Fibroblast of lung (primary cell): ENCODE results near the gene STON2. TPM values are rescaled to one million over a fixed set of nuclear protein-coding genes. Genes with fewer than 3 reads are reported as not detected.

Source experiments
- DNase-seq, 2 donors: peaks; one replicate each; pipeline versions ENCODE4 v3.0.0 to v3.0.0-alpha.2; 2010; ENCODE audit warnings: low read depth in 2 of 2
- H2AFZ ChIP-seq: 2 replicates; pipeline ENCODE4 v1.5.1; 2012; ENCODE audit warnings: low read length, control low read depth, inconsistent platforms
- H3K27ac ChIP-seq: 2 replicates; pipeline ENCODE4 v1.5.1; 2011; ENCODE audit warnings: low read length, control low read depth; ENCODE audit not compliant: insufficient read depth
- H3K27me3 ChIP-seq: 2 replicates; pipeline ENCODE4 v1.5.1; 2011; ENCODE audit warnings: mild to moderate bottlenecking, low read length; ENCODE audit not compliant: control insufficient read depth, insufficient read depth
- H3K36me3 ChIP-seq: 2 replicates; pipeline ENCODE4 v1.5.1; 2011; ENCODE audit warnings: low read length; ENCODE audit not compliant: control insufficient read depth, insufficient read depth
- H3K4me1 ChIP-seq: 2 replicates; pipeline ENCODE4 v1.5.1; 2011; ENCODE audit warnings: low read length; ENCODE audit not compliant: control insufficient read depth, insufficient read depth; ENCODE audit errors: extremely low read depth
- H3K4me2 ChIP-seq: 2 replicates; pipeline ENCODE4 v1.5.1; 2011; ENCODE audit warnings: low read length, control low read depth; ENCODE audit not compliant: insufficient read depth; ENCODE audit errors: extremely low read depth
- H3K4me3 ChIP-seq, 4 experiments: fragments of 200-600 bp in 1 of 4; sonication (generic) in 1 of 4; replicated peaks in 1 of 4; 2 replicates each; pipeline ENCODE4 v1.5.1; 2011 to 2016; ENCODE audit warnings: low read length in 4 of 4, low read depth in 3 of 4, mild to moderate bottlenecking in 3 of 4, control low read depth in 2 of 4, inconsistent platforms in 1 of 4, mixed read lengths in 1 of 4; ENCODE audit not compliant: insufficient read depth in 1 of 4; ENCODE audit errors: control extremely low read depth in 1 of 4
- H3K79me2 ChIP-seq: 2 replicates; pipeline ENCODE4 v1.5.1; 2012; ENCODE audit warnings: mild to moderate bottlenecking, low read length, inconsistent platforms; ENCODE audit not compliant: control insufficient read depth, insufficient read depth
- H3K9ac ChIP-seq: 2 replicates; pipeline ENCODE4 v1.5.1; 2011; ENCODE audit warnings: mild to moderate bottlenecking, low read length, control low read depth; ENCODE audit not compliant: insufficient read depth
- H3K9me3 ChIP-seq: 2 replicates; pipeline ENCODE4 v1.5.1; 2012; ENCODE audit warnings: low read depth, low read length; ENCODE audit not compliant: control insufficient read depth, insufficient read depth
- H4K20me1 ChIP-seq: 2 replicates; pipeline ENCODE4 v1.5.1; 2011; ENCODE audit warnings: low read length; ENCODE audit not compliant: control insufficient read depth, insufficient read depth; ENCODE audit errors: extremely low read depth
- EZH2 ChIP-seq: IDR thresholded peaks from 2 replicates; pipeline ENCODE4 v1.5.1; 2012; ENCODE audit warnings: low read length, control low read depth, mild to moderate bottlenecking; ENCODE audit errors: missing control alignments
- polyA plus RNA-seq, 2 donors: library from polyadenylated mRNA; depleted of rRNA in 1 of 2; stranded (reverse) in 1 of 2; unstranded in 1 of 2; fragments of >200 nt; gene quantifications; 2 replicates each; pipeline ENCODE4 v1.2.1, GENCODE V29; 2011 to 2012; ENCODE audit warnings: missing spikeins in 1 of 2
- total RNA-seq: library from RNA; depleted of rRNA; stranded (reverse); fragments of >200 nt; gene quantifications from 2 replicates; pipeline ENCODE4 v1.2.1, GENCODE V29; 2014
- TF ChIP-seq, protein P1 (sequence below), 2 donors: IDR thresholded peaks in 1 of 2; conservative IDR thresholded peaks in 1 of 2; 1 replicate in 1 of 2; 2 replicates in 1 of 2; pipeline ENCODE4 v1.5.1; 2011 to 2012; ENCODE audit warnings: low read length in 2 of 2, control low read depth in 1 of 2, inconsistent platforms in 1 of 2, low read depth in 1 of 2, mild to moderate bottlenecking in 1 of 2

The STON2 gene
- total and polyA plus RNA-seq, 2 donors (not counting 1 experiment from before 2014, with no cell fraction given): 1.5 to 52.5 TPM

DNA sequence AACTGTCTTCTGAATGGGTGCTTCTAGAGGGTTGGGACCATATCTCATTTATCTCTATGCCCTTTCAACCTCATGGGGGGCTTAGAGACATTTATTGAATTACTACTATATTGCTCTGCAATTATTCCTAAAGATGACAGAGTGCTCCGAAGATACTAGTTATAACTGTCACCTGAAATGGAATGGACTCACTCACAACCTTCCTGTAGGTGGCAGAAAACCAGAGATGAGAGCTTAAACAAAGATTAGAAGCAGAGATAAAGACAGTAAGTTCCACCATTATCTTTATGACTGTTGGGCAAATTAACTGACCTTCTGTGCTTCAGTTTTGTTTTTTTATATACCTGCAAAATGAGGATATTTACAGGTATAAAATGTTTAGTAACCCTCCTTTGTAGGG lies 147.8 kb downstream of the STON2 start:
- TF ChIP-seq, protein P1, sequence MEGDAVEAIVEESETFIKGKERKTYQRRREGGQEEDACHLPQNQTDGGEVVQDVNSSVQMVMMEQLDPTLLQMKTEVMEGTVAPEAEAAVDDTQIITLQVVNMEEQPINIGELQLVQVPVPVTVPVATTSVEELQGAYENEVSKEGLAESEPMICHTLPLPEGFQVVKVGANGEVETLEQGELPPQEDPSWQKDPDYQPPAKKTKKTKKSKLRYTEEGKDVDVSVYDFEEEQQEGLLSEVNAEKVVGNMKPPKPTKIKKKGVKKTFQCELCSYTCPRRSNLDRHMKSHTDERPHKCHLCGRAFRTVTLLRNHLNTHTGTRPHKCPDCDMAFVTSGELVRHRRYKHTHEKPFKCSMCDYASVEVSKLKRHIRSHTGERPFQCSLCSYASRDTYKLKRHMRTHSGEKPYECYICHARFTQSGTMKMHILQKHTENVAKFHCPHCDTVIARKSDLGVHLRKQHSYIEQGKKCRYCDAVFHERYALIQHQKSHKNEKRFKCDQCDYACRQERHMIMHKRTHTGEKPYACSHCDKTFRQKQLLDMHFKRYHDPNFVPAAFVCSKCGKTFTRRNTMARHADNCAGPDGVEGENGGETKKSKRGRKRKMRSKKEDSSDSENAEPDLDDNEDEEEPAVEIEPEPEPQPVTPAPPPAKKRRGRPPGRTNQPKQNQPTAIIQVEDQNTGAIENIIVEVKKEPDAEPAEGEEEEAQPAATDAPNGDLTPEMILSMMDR (conservative IDR thresholded peaks at IDR 0.05 in 1 of 2, IDR thresholded peaks at IDR 0.05 in 1 of 2; ENCODE audit: low read depth in 1 of 2, low read length in 2 of 2): no peak
- no peak for TF ChIP-seq EZH2
- DNase-seq: no peak
- H3K9me3 ChIP-seq: no peaks in the 10 kb centered on the region

DNA sequence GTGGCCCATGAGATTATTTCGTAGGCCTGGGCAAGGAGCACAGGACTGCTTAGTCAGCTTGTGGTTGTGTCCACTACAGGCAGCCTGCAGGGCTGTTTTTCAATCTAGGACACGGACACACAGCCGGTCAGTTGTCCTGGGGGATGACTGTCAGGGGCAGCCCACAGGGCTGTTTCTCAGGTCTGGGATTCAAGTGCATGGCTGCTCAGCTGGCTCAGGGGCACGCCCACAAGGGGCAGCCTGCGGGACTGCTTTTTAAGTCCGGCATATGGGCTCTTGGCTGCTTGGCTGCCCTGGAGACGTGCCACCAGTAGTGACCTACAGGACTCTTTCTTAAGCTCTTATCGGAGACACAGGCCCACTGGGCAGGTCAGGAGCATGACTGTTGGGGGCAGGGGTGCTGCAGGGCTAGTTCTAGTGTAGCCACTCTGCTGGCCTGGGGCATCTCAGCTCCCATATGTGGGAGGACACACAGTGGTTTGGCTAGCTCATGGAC lies 152.8 kb downstream of the STON2 start:
- Histone ChIP-seq H3K27ac (no peak overlapping the region), H3K27me3 (no peaks in the 10 kb centered on the region), H3K36me3 (no peaks in the 10 kb centered on the region), H4K20me1 (no peaks in the 10 kb centered on the region), H3K4me1 (no peaks in the 10 kb centered on the region), H3K4me2 (no peak overlapping the region), H3K9ac (no peak overlapping the region), H3K9me3 (no peaks in the 10 kb centered on the region), H3K4me3 (no peak overlapping the region), H3K79me2 (no peaks in the 10 kb centered on the region), H2AFZ (no peak overlapping the region)
- no peak for DNase-seq
- TF ChIP-seq, protein P1 (conservative IDR thresholded peaks at IDR 0.05 in 1 of 2, IDR thresholded peaks at IDR 0.05 in 1 of 2; ENCODE audit: low read depth in 1 of 2, low read length in 2 of 2): no peak
- no peak for TF ChIP-seq EZH2

More for the DNA sequence above, 147.8 kb downstream of the STON2 start:
- Histone ChIP-seq H3K79me2 (no peaks in the 10 kb centered on the region), H2AFZ (no peak overlapping the region), H3K27me3 (no peaks in the 10 kb centered on the region), H4K20me1 (no peaks in the 10 kb centered on the region), H3K27ac (no peak overlapping the region), H3K4me3 (no peak overlapping the region), H3K9ac (no peak overlapping the region), H3K4me2 (no peak overlapping the region), H3K4me1 (no peaks in the 10 kb centered on the region), H3K36me3 (no peaks in the 10 kb centered on the region)

DNA sequence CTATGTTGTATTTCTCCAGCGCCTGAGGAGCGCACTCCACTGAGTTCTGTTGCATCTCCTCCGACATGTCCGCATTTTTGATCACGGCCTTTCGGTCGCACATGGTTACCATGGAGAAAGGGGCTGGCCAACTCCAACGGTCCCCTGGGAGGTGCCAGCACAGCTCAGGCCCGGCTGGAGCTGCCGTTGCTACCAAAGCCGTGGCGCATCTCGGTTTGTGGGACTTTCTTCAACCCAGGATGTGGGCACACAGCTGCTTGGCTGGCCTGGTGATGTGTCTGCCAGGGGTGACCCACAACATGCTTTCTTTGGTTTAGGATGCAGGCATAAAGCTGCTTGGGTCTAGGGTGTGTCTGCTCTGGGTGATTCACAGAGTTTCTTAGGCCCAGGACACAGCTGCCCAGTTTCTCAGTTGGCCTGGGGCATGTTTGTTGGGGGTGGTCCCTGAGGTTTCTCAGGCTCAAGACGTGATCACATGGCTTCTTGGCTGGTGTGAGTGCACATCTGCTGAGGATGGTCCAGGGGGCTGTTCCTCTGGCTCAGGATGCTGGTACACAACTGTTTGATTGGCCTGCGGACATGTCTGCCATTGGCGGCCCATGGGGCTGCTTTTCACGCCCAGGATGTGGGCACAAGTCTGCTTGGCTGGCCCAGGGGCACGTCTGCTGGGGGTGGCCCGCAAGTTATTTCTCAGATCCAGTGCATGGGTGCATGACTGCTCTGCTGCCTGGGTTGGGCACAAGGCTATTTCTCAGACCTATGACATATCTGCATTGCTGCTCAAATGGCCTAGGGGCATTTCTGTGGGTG lies 153.5 kb downstream of the STON2 start:
- peak overlapping the region; percentile 2 for H2AFZ ChIP-seq
- H3K4me1 ChIP-seq: no peaks in the 10 kb centered on the region
- no peaks in the 10 kb centered on the region for H3K9me3 ChIP-seq
- H3K4me2 ChIP-seq: no peak overlapping the region
- no peaks in the 10 kb centered on the region for H3K79me2 ChIP-seq
- no peaks in the 10 kb centered on the region for H3K27me3 ChIP-seq
- H3K4me3 ChIP-seq: no peak overlapping the region
- no peak for TF ChIP-seq EZH2
- TF ChIP-seq, protein P1 (conservative IDR thresholded peaks at IDR 0.05 in 1 of 2, IDR thresholded peaks at IDR 0.05 in 1 of 2; ENCODE audit: low read depth in 1 of 2, low read length in 2 of 2): no peak
- no peaks in the 10 kb centered on the region for H3K36me3 ChIP-seq
- DNase-seq: no peak
- H3K9ac ChIP-seq: no peak overlapping the region
- no peaks in the 10 kb centered on the region for H4K20me1 ChIP-seq
- H3K27ac ChIP-seq: no peak overlapping the region
